SK-N-MC (cell line): ENCODE results near the gene SPINK5.

ENCODE experiments used
- EZH2 ChIP-seq: fragments of 200-600 bp; sonication (generic); IDR thresholded peaks from one replicate; pipeline ENCODE4 v1.6.1; 2017; ENCODE audit warnings: antibody characterized with exemption
- POLR2AphosphoS5 ChIP-seq: IDR thresholded peaks from 2 replicates; pipeline ENCODE4 v1.6.1; 2012; ENCODE audit warnings: mild to moderate bottlenecking, low read depth, low read length, borderline replicate concordance

DNA sequence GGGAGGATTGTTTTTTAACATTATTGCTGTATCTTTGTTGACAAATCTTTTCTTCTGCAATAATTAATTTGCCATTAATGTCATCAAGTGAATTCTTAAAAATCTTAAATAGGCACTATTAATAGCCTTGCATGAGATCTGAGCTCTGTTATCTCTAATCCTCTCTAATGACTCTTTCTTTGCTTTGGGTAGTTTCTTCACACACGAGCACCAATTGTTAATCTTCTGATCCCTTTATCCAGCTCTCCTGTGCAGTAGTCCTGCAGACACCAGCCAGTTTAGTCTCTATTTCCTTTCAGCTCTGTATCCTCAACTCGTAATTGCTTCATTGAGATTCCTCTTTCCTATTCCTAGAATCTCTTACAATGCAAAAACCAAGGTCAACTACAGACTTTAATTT lies 112.7 kb downstream of the SPINK5 start:
- TF ChIP-seq EZH2 (no peak), POLR2AphosphoS5 (no peak)
